IMR-90 (cell line): ENCODE data around the gene BGLAP. TPM values are rescaled to one million over a fixed set of nuclear protein-coding genes. Genes with fewer than 3 reads are reported as not detected.

Experiments used
- ATAC-seq: fragments of 200-7000 bp; cut with Tn5 transposase; 2 replicates; pipeline ENCODE4 v1.9.1; 2020; ENCODE audit warnings: low read depth, mild to moderate bottlenecking, moderate library complexity
- BruUV-seq: library from RNA; stranded (reverse); fragments of 400-500 nt; replicated peaks from 2 replicates; lab custom pipeline; 2021; lab: Mats Ljungman, UMichigan
- CTCF ChIA-PET: fragments of 300-600 bp; formaldehyde crosslinking; extraction: SDS; loops from one replicate; lab custom pipeline; 2021; ENCODE audit warnings: antibody characterized with exemption; lab: Yijun Ruan, JAX
- POLR2A ChIA-PET: fragments of 300-600 bp; sonication (Branson Sonifier 250); formaldehyde crosslinking; loops from one replicate; lab custom pipeline; 2022; ENCODE audit warnings: antibody characterized with exemption; ENCODE audit not compliant: unreplicated experiment; lab: Charles Lee
- DNase-seq: peaks from one replicate; pipeline ENCODE4 v3.0.0; 2013
- H2AFZ ChIP-seq: replicated peaks from 2 replicates; pipeline ENCODE3; 2013; ENCODE audit warnings: low read length, mild to moderate bottlenecking; ENCODE audit not compliant: poor library complexity
- H2AK5ac ChIP-seq: 2 replicates; pipeline ENCODE4 v1.6.1; 2013; ENCODE audit warnings: low read depth, low read length, inconsistent platforms
- H2AK9ac ChIP-seq: replicated peaks from 2 replicates; pipeline ENCODE3; 2013; ENCODE audit warnings: mild to moderate bottlenecking, low read depth, low read length, moderate library complexity; ENCODE audit not compliant: poor library complexity
- H2BK120ac ChIP-seq: 2 replicates; pipeline ENCODE4 v1.6.1; 2013; ENCODE audit warnings: low read depth, low read length, inconsistent platforms
- H2BK15ac ChIP-seq: 3 replicates; pipeline ENCODE4 v1.6.1; 2013; ENCODE audit warnings: low read depth, low read length, inconsistent platforms
- H2BK20ac ChIP-seq: 2 replicates; pipeline ENCODE4 v1.6.1; 2013; ENCODE audit warnings: low read depth, mild to moderate bottlenecking, inconsistent platforms, low read length, moderate library complexity
- H2BK5ac ChIP-seq: 2 replicates; pipeline ENCODE4 v1.6.1; 2013; ENCODE audit warnings: mild to moderate bottlenecking, low read depth, low read length, inconsistent platforms; ENCODE audit not compliant: poor library complexity, severe bottlenecking
- H3K14ac ChIP-seq: replicated peaks from 2 replicates; pipeline ENCODE4 v1.6.1; 2013; ENCODE audit warnings: low read depth, low read length, inconsistent platforms
- H3K18ac ChIP-seq: 2 replicates; pipeline ENCODE4 v1.6.1; 2013; ENCODE audit warnings: low read depth, low read length, control low read depth
- H3K23ac ChIP-seq: 2 replicates; pipeline ENCODE4 v1.6.1; 2013; ENCODE audit warnings: low read depth, low read length, inconsistent platforms
- H3K27ac ChIP-seq: 2 replicates; pipeline ENCODE4 v1.5.1; 2013; ENCODE audit warnings: mild to moderate bottlenecking, control low read depth, low read length; ENCODE audit not compliant: insufficient read depth
- H3K27me3 ChIP-seq: 2 replicates; pipeline ENCODE4 v1.6.1; 2013; ENCODE audit warnings: low read length; ENCODE audit not compliant: control insufficient read depth, insufficient read depth
- H3K36me3 ChIP-seq: 2 replicates; pipeline ENCODE4 v1.6.1; 2013; ENCODE audit warnings: low read length, mixed read lengths; ENCODE audit not compliant: control insufficient read depth, insufficient read depth
- H3K4ac ChIP-seq: 2 replicates; pipeline ENCODE4 v1.6.1; 2013; ENCODE audit warnings: low read depth, low read length, inconsistent platforms
- H3K4me1 ChIP-seq: 2 replicates; pipeline ENCODE4 v1.6.1; 2013; ENCODE audit warnings: low read length, mixed read lengths; ENCODE audit not compliant: control insufficient read depth, insufficient read depth
- H3K4me2 ChIP-seq: 2 replicates; pipeline ENCODE4 v1.6.1; 2013; ENCODE audit warnings: low read depth, mild to moderate bottlenecking, control low read depth, low read length, moderate library complexity
- H3K4me3 ChIP-seq: 2 replicates; pipeline ENCODE4 v1.5.1; 2013; ENCODE audit warnings: low read depth, mild to moderate bottlenecking, control low read depth, low read length, moderate library complexity; ENCODE audit not compliant: insufficient read depth
- H3K56ac ChIP-seq: 2 replicates; pipeline ENCODE4 v1.6.1; 2013; ENCODE audit warnings: low read length, inconsistent platforms; ENCODE audit not compliant: insufficient read depth; ENCODE audit errors: extremely low read depth
- H3K79me1 ChIP-seq, 2 experiments: 2 replicates each; pipeline ENCODE4 v1.6.1; 2013; ENCODE audit warnings: low read length in 2 of 2, inconsistent platforms in 1 of 2, low read depth in 1 of 2
- H3K9ac ChIP-seq: 2 replicates; pipeline ENCODE4 v1.6.1; 2013; ENCODE audit warnings: low read depth, low read length, control low read depth
- H3K9me1 ChIP-seq: 2 replicates; pipeline ENCODE4 v1.6.1; 2013; ENCODE audit warnings: low read length, inconsistent platforms; ENCODE audit not compliant: insufficient read depth
- H3K9me3 ChIP-seq: 2 replicates; pipeline ENCODE4 v1.6.1; 2013; ENCODE audit warnings: low read length; ENCODE audit not compliant: control insufficient read depth, insufficient read depth
- H4K20me1 ChIP-seq: 2 replicates; pipeline ENCODE4 v1.6.1; 2013; ENCODE audit warnings: low read length, inconsistent platforms; ENCODE audit not compliant: insufficient read depth
- H4K5ac ChIP-seq: 2 replicates; pipeline ENCODE4 v1.6.1; 2013; ENCODE audit warnings: mild to moderate bottlenecking, low read depth, low read length, control low read depth
- H4K8ac ChIP-seq, 2 experiments: 2 replicates each; pipeline ENCODE4 v1.6.1; 2013; ENCODE audit warnings: low read depth in 2 of 2, low read length in 2 of 2, control low read depth in 1 of 2, inconsistent platforms in 1 of 2
- H4K91ac ChIP-seq: 2 replicates; pipeline ENCODE4 v1.6.1; 2013; ENCODE audit warnings: low read depth, low read length, inconsistent platforms; ENCODE audit not compliant: insufficient read depth
- BHLHE40 ChIP-seq: fragments of 150-350 bp; IDR thresholded peaks from 2 replicates; pipeline ENCODE4 v1.6.1; 2016; ENCODE audit warnings: mild to moderate bottlenecking, low read depth, low read length
- CTCF ChIP-seq: conservative IDR thresholded peaks from 2 replicates; pipeline ENCODE4 v1.5.1; 2012; ENCODE audit warnings: mild to moderate bottlenecking, low read depth, low read length, improper control_type of control experiment
- ELK1 ChIP-seq: fragments of 150-350 bp; IDR thresholded peaks from 2 replicates; pipeline ENCODE4 v1.6.1; 2016; ENCODE audit warnings: low read depth, mild to moderate bottlenecking, low read length, moderate library complexity, borderline replicate concordance
- RAD21 ChIP-seq: IDR thresholded peaks from 2 replicates; pipeline ENCODE4 v1.6.1; 2012; ENCODE audit warnings: low read length, improper control_type of control experiment
- RCOR1 ChIP-seq: IDR thresholded peaks from 2 replicates; pipeline ENCODE4 v1.6.1; 2012; ENCODE audit warnings: mild to moderate bottlenecking, low read length, improper control_type of control experiment; ENCODE audit not compliant: insufficient replicate concordance
- WGBS, 2 experiments: methylation state at CpG; one replicate each; pipeline versions ENCODE4 v1.1.5 to v1.1.7; 2013; ENCODE audit warnings: missing lambda C conversion rate in 2 of 2; ENCODE audit not compliant: insufficient read length in 1 of 2; ENCODE audit errors: extremely low coverage in 2 of 2; 5-methylcytosine and 5-hydroxymethylcytosine counted together
- dilution Hi-C: fragments of 300-500 bp; cut with HindIII; formaldehyde crosslinking; loops from one replicate; pipeline ENCODE4 v1.14.3; 2018; ENCODE audit warnings: low sequenced_read_pairs; ENCODE audit not compliant: unreplicated experiment
- in situ Hi-C: fragments of 300-500 bp; cut with MboI; formaldehyde crosslinking; loops from 3 replicates; pipeline ENCODE4 v1.14.3; 2019; ENCODE audit warnings: low sequenced_read_pairs, inconsistent platforms, mixed read lengths
- intact Hi-C: fragments of 100-400 bp; cut with micrococcal nuclease; formaldehyde crosslinking; loops from 2 replicates; pipeline ENCODE4 v1.10.0; 2022
- polyA plus RNA-seq, 3 experiments: library from polyadenylated mRNA; depleted of rRNA; stranded (reverse); fragments of >200 nt; gene quantifications; 2 replicates each; pipeline ENCODE4 v1.2.3, GENCODE V29; 2012; ENCODE audit warnings: low replicate concordance in 1 of 3
- total RNA-seq: library from RNA; depleted of rRNA; stranded (reverse); fragments of >200 nt; gene quantifications from 2 replicates; pipeline ENCODE4 v1.2.3, GENCODE V29; 2012

Gene BGLAP
- total and polyA plus RNA-seq, 2 of the 4 experiments (the other 2 are of a cell fraction): 0.67 TPM; not detected in 1

- Histone ChIP-seq H2BK15ac (no peak overlapping the region), H3K14ac (no peak overlapping the region), H3K4me2 (no peak overlapping the region), H4K8ac (no peak overlapping the region), H3K4me1 (peaks cover 13% of the 10 kb centered on the region), H2AK9ac (no peak overlapping the region), H3K4me3 (no peak overlapping the region), H3K79me1 (peaks cover 8 to 16% of the 10 kb centered on the region in 2 experiments), H3K36me3 (peaks cover 34% of the 10 kb centered on the region), H3K9me3 (no peaks in the 10 kb centered on the region), H4K20me1 (peaks cover 7% of the 10 kb centered on the region; the same call in 1 of the 2 replicates), H2BK20ac (no peak overlapping the region), H4K91ac (no peak overlapping the region), H2AFZ (no peak overlapping the region), H3K9ac (no peak overlapping the region), H3K4ac (no peak overlapping the region), H3K9me1 (peaks cover 19% of the 10 kb centered on the region), H3K18ac (no peak overlapping the region), H3K56ac (no peak overlapping the region), H3K23ac (no peak overlapping the region), H2AK5ac (no peak overlapping the region), H2BK120ac (no peak overlapping the region), H3K27ac (no peak overlapping the region), H3K27me3 (no peaks in the 10 kb centered on the region), H2BK5ac (no peak overlapping the region), H4K5ac (no peak overlapping the region)
- DNase-seq (no peak), ATAC-seq (no peak)
- TF ChIP-seq RAD21: no peak
- no peak for TF ChIP-seq CTCF
- TF ChIP-seq BHLHE40: no peak
- no peak for TF ChIP-seq RCOR1
- TF ChIP-seq ELK1: no peak
- intact Hi-C loops: no loop called here
- WGBS, 2 experiments: 97% methylated on average over 3 of the region's 12 CpGs; no CpG with 5 or more reads in 1 of the 2 experiments
- in situ Hi-C loops: no loop called here
- POLR2A ChIA-PET: no interaction called here
- CTCF ChIA-PET: no interaction called here
- dilution Hi-C loops: no loop called here
- BruUV-seq: no TSS peak
These were observed 5.8 kb upstream of the BGLAP start for GRCh38 chr1:156236164-156236563.
